Lower leg skin (tissue), 3 donors: Measurements from ENCODE around the gene RASAL3.

Experiments
- CTCF ChIP-seq, 3 donors: fragments of 450-650 bp; IDR thresholded peaks; one replicate each; pipeline ENCODE4 v1.5.1; 2016; ENCODE audit warnings: antibody characterized with exemption in 3 of 3, mild to moderate bottlenecking in 3 of 3, moderate library complexity in 2 of 3
- POLR2A ChIP-seq, 2 donors: fragments of 450-650 bp; IDR thresholded peaks; one replicate each; pipeline ENCODE4 v1.6.1; 2016 to 2017; ENCODE audit warnings: antibody characterized with exemption in 2 of 2, mild to moderate bottlenecking in 1 of 2, moderate library complexity in 1 of 2

- no peak for TF ChIP-seq CTCF (IDR thresholded peaks at IDR 0.05)
- TF ChIP-seq POLR2A (IDR thresholded peaks at IDR 0.05): no peak
Measured at GRCh38 chr19:15417699-15418098, 46.6 kb downstream of the RASAL3 start.
